ENCODE measurements around the gene SMCO4.
A peak's percentile ranks its signal among the peaks of the same experiment; 100 is the strongest.

The SMCO4 gene

DNA sequence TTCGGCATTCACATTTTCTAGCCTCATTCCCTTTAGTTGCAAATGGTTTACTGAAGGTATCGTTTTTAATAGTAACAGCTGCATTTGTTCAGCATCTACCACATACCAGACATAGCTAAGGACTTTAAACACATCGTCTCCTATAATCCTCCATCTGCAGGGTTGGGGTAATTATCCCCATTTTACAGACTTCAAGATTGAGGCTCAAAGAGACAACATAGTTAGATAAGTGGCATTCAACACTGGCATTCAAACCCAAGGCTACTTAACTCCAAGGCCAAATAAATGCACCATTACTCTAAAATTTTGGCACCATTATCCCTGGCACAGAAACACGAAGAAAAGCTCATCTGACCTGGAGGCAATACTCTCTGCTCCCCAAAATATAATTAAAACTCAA, 28.5 kb downstream of the SMCO4 start:
- H3K9me3 Mint-ChIP-seq, result peaks cover 1 to 3% of the 10 kb centered on the region in 2 donors
- DNase-seq, result no peak
- no peak for ATAC-seq (replicated peaks)
- no peak overlapping the region for H3K27ac Mint-ChIP-seq
- H3K36me3 Mint-ChIP-seq, result no peaks in the 10 kb centered on the region
- H3K4me1 Mint-ChIP-seq, result peaks cover 15 to 25% of the 10 kb centered on the region in 2 donors
- H3K27me3 Mint-ChIP-seq, result no peaks in the 10 kb centered on the region
- no peak overlapping the region for H3K4me3 Mint-ChIP-seq

GRCh38 chr11:93513772-93514171, 29.4 kb downstream of the SMCO4 start:
- no peak overlapping the region for H3K27ac Mint-ChIP-seq

GRCh38 chr11:93512949-93513667, 30.1 kb downstream of the SMCO4 start:
- H3K36me3 Mint-ChIP-seq, result no peaks in the 10 kb centered on the region
- no peaks in the 10 kb centered on the region for H3K27me3 Mint-ChIP-seq
- H3K9me3 Mint-ChIP-seq, result peaks cover 4 to 7% of the 10 kb centered on the region in 2 donors
- peaks cover 15 to 25% of the 10 kb centered on the region in 2 donors for H3K4me1 Mint-ChIP-seq
- H3K27ac Mint-ChIP-seq, result no peak overlapping the region
- DNase-seq, result no peak
- ATAC-seq (replicated peaks), result peak; percentile 79 to 86
- H3K4me3 Mint-ChIP-seq, result no peak overlapping the region

More at GRCh38 chr11:93513772-93514171, 29.4 kb downstream of the SMCO4 start:
- Mint-ChIP-seq H3K4me3 (no peak overlapping the region), H3K9me3 (peaks cover 4 to 7% of the 10 kb centered on the region in 2 donors), H3K27me3 (no peaks in the 10 kb centered on the region), H3K4me1 (peaks cover 15 to 25% of the 10 kb centered on the region in 2 donors), H3K36me3 (no peaks in the 10 kb centered on the region)
- no peak for ATAC-seq (replicated peaks)
- no peak for DNase-seq

- Mint-ChIP-seq H3K27me3 (no peaks in the 10 kb centered on the region), H3K36me3 (no peaks in the 10 kb centered on the region), H3K27ac (no peak overlapping the region), H3K4me3 (no peak overlapping the region), H3K4me1 (peaks cover 15 to 19% of the 10 kb centered on the region in 2 donors), H3K9me3 (peaks cover 4 to 7% of the 10 kb centered on the region in 2 donors)
- ATAC-seq (replicated peaks) (peak; percentile 80 to 84), DNase-seq (no peak)
Measured at GRCh38 chr11:93512073-93512475, 31.1 kb downstream of the SMCO4 start.

- Mint-ChIP-seq H3K27me3 (no peaks in the 10 kb centered on the region), H3K27ac (no peak overlapping the region), H3K4me1 (peaks cover 10 to 12% of the 10 kb centered on the region in 2 donors), H3K36me3 (no peaks in the 10 kb centered on the region), H3K4me3 (no peak overlapping the region), H3K9me3 (peaks cover 4 to 7% of the 10 kb centered on the region in 2 donors)
- DNase-seq (no peak), ATAC-seq (replicated peaks) (no peak)
Measured at GRCh38 chr11:93510196-93510873, 32.9 kb downstream of the SMCO4 start.

DNA sequence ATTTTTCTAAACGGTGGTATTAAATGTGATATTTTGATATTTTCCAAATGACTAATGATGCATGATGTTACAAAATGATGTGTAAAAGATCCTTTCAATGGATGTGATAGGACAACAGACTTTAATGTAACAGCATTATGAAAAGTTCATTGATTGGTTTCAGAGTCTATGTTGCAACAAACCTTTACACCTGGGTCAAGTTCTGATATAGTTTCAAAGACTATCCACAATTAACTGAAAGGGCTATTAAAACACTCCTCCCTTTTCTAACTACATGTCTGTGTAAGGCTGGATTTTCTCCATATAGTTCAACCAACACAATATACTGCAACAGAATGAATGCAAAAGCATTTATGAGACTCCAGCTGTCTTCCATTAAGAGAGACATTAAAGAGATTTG, 35.7 kb downstream of the SMCO4 start:
- Mint-ChIP-seq H3K36me3 (no peaks in the 10 kb centered on the region), H3K9me3 (peaks cover 5 to 8% of the 10 kb centered on the region in 2 donors), H3K27me3 (no peaks in the 10 kb centered on the region), H3K4me3 (no peak overlapping the region), H3K27ac (no peak overlapping the region), H3K4me1 (peaks cover 0 to 2% of the 10 kb centered on the region in 2 donors)
- no peak for ATAC-seq (replicated peaks)
- DNase-seq, result no peak

- H3K4me3 Mint-ChIP-seq, result no peak overlapping the region
- H3K36me3 Mint-ChIP-seq, result no peaks in the 10 kb centered on the region
- no peak for DNase-seq
- H3K27ac Mint-ChIP-seq, result no peak overlapping the region
- peaks cover 5 to 8% of the 10 kb centered on the region in 2 donors for H3K9me3 Mint-ChIP-seq
- no peaks in the 10 kb centered on the region for H3K4me1 Mint-ChIP-seq
- ATAC-seq (replicated peaks), result no peak
- H3K27me3 Mint-ChIP-seq, result no peaks in the 10 kb centered on the region
Measured at GRCh38 chr11:93505703-93506102, 37.5 kb downstream of the SMCO4 start.

DNA sequence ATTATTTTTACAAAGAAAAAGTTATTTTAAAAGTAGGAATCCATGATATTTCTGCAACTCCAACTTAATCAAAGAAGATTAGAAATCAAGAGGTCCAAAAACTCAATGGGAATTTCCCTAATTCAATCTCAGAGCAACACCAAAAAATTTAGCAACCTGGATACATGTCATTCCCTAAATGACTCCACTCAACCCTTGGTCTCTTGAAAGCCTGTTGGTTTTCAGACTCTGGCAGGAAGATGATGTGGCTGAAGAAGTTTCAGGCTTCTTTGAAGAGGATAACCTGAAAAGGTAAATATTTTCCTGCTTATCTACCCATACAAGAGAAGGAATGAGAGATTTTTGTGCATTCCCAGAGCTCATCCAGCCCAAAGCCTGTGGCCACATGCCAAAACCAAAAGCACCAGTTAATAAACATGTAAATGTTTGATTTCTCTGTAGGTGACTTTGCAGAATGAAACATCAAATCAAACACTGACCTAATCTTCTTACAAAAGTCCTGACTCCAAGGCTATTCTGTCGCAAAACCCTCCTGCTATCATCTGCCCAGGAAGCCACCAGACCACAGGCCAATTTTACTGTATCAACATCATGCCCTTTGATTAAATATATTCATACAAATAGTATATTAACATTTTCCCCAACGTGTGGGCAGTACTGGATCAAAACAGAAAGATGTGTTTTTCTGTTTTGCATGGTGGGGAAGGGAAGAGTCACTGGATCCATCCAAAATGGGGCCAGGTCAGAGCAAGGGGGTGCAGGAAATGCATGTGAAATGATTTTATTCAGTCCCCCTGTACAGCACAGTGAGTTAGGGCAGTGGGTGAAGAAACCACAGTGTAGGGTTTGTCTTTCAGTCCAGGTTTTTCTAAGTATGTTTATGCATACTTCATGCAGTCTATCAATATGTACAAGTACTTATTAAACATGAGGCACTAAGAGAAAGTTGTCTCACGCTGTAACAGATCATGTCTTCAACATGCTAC, 38.8 kb downstream of the SMCO4 start:
- ATAC-seq (replicated peaks) (no peak), DNase-seq (no peak)
- H3K4me1 Mint-ChIP-seq, result no peaks in the 10 kb centered on the region
- H3K36me3 Mint-ChIP-seq, result no peaks in the 10 kb centered on the region
- no peak overlapping the region for H3K4me3 Mint-ChIP-seq
- H3K27me3 Mint-ChIP-seq, result no peaks in the 10 kb centered on the region
- peaks cover 5 to 7% of the 10 kb centered on the region in 2 donors for H3K9me3 Mint-ChIP-seq
- H3K27ac Mint-ChIP-seq, result no peak overlapping the region

- H3K27me3 Mint-ChIP-seq, result no peaks in the 10 kb centered on the region
- H3K4me3 Mint-ChIP-seq, result no peak overlapping the region
- H3K9me3 Mint-ChIP-seq, result peaks cover 2 to 4% of the 10 kb centered on the region in 2 donors
- H3K27ac Mint-ChIP-seq, result no peak overlapping the region
- ATAC-seq (replicated peaks) (no peak), DNase-seq (no peak)
- no peaks in the 10 kb centered on the region for H3K36me3 Mint-ChIP-seq
- H3K4me1 Mint-ChIP-seq, result no peaks in the 10 kb centered on the region
Measured at GRCh38 chr11:93501856-93502255, 41.3 kb downstream of the SMCO4 start.

DNA sequence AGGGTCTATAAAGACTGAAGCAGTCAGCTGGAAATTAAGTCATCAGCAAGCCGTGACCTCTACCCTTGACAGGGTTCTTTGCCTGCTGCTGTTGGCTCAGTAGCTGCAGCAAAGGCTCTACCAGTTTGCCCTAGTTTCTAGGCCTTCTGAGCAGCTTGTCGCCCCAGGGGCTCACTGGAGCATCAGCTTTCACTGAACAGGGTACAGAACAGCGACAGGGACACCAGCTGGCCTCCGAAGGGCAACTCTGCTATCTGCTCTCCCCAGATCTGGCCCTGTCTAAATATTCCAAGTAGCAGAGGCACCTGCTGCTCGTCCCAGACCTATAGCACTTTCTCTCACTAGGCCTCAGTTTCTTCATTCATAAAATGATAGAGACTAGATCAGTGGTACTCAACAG, 42.4 kb downstream of the SMCO4 start:
- DNase-seq, result no peak
- Mint-ChIP-seq H3K36me3 (no peaks in the 10 kb centered on the region), H3K27me3 (no peaks in the 10 kb centered on the region), H3K4me1 (no peaks in the 10 kb centered on the region), H3K9me3 (peaks cover 2 to 4% of the 10 kb centered on the region in 2 donors), H3K4me3 (no peak overlapping the region), H3K27ac (no peak overlapping the region)
- ATAC-seq (replicated peaks), result no peak

GRCh38 chr11:93498641-93499040, 44.5 kb downstream of the SMCO4 start:
- H3K9me3 Mint-ChIP-seq, result peaks cover 2 to 4% of the 10 kb centered on the region in 2 donors
- DNase-seq (no peak), ATAC-seq (replicated peaks) (no peak)
- H3K4me3 Mint-ChIP-seq, result no peak overlapping the region
- H3K4me1 Mint-ChIP-seq, result no peaks in the 10 kb centered on the region
- no peak overlapping the region for H3K27ac Mint-ChIP-seq
- no peaks in the 10 kb centered on the region for H3K27me3 Mint-ChIP-seq
- no peaks in the 10 kb centered on the region for H3K36me3 Mint-ChIP-seq

DNA sequence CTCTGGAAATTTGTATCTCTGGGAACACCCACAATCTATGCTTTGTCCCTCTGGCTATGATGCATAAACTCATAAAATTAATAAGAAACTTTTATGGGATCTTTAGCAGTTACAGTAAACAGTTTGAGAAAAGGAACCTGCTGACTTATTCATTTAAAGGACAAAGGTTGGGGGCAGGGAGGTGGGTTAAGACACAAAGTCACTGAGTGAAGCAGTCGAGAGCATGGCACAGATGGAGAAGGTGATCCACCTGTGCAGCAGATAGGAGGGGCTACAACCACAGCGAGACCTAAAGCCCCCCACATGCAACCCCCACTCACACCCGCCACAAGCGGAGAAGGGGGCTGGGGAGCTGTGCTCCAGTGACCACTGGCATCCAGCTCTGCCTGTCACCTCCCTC, 45.0 kb downstream of the SMCO4 start:
- Mint-ChIP-seq H3K27me3 (no peaks in the 10 kb centered on the region), H3K4me1 (no peaks in the 10 kb centered on the region), H3K9me3 (no peaks in the 10 kb centered on the region), H3K4me3 (no peak overlapping the region), H3K36me3 (no peaks in the 10 kb centered on the region), H3K27ac (no peak overlapping the region)
- DNase-seq (no peak), ATAC-seq (replicated peaks) (no peak)

GRCh38 chr11:93497596-93497995, 45.6 kb downstream of the SMCO4 start:
- no peaks in the 10 kb centered on the region for H3K27me3 Mint-ChIP-seq
- H3K4me1 Mint-ChIP-seq, result no peaks in the 10 kb centered on the region
- no peaks in the 10 kb centered on the region for H3K36me3 Mint-ChIP-seq
- H3K9me3 Mint-ChIP-seq, result no peaks in the 10 kb centered on the region
- no peak for DNase-seq
- no peak overlapping the region for H3K4me3 Mint-ChIP-seq
- no peak overlapping the region for H3K27ac Mint-ChIP-seq
- ATAC-seq (replicated peaks), result no peak

- no peak overlapping the region for H3K4me3 Mint-ChIP-seq
- H3K9me3 Mint-ChIP-seq, result no peaks in the 10 kb centered on the region
- no peaks in the 10 kb centered on the region for H3K4me1 Mint-ChIP-seq
- ATAC-seq (replicated peaks), result no peak
- DNase-seq, result no peak
- H3K36me3 Mint-ChIP-seq, result no peaks in the 10 kb centered on the region
- no peak overlapping the region for H3K27ac Mint-ChIP-seq
- H3K27me3 Mint-ChIP-seq, result no peaks in the 10 kb centered on the region
Measured at GRCh38 chr11:93494357-93494756, 48.8 kb downstream of the SMCO4 start.

All from stimulated activated naive B cell treated with anti-CD40 and anti-IgM and Interleukin-4, amounts not matched to agents 10 μg/mL and 1 μg/mL and 100 μg/mL, for 72 hours (primary cell).